ENCODE measurements around the gene COL21A1.

COL21A1 gene

GRCh38 chr6:56143796-56144195 is 103.6 kb downstream of the COL21A1 start:
- CTCF ChIA-PET = interaction anchor here (0.6 to 0.7 kb wide), 2 partner anchors 12 to 119 kb away, joined by 3 read pairs; no protein-coding TSS in a partner anchor
- no peak overlapping the region for H3K27ac ChIP-seq (ENCODE audit: extremely low read depth, low read depth, low read length)

DNA sequence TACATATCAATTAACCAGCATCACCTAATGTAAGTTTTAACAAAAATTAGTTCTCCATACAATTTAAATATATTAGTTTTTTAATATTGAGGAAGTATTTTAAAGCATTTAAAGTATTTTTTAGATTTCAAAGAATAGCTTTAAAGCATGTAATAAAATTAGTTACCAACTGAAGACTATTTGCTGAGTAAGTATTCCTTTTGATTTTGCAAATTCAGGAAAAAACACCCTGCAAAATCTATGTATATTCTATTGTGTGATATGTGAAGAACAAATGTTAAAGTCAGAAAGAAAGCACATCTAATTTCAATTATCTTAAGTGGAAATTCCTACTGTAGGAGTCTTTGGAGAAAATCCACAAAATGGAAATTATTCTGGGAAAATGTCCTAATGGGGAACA is 107.3 kb downstream of the COL21A1 start:
- TF ChIP-seq ZNF391 (tag by site-specific recombination; IDR thresholded peaks at IDR 0.05; ENCODE audit: borderline replicate concordance, low read depth) = no peak
- Histone ChIP-seq H3K27ac (ENCODE audit: extremely low read depth, low read depth, low read length) (no peak overlapping the region), H3K36me3 (ENCODE audit: control insufficient read depth in 2 of 2, insufficient read depth in 1 of 2, low read length in 2 of 2) (no peaks in the 10 kb centered on the region), H3K9me3 (ENCODE audit: control insufficient read depth, insufficient read depth, low read depth, low read length) (no peaks in the 10 kb centered on the region; the same call in 1 of the 2 replicates), H3K4me1 (ENCODE audit: control insufficient read depth, insufficient read depth, low read length) (no peaks in the 10 kb centered on the region), H3K4me3 (ENCODE audit: low read depth, low read length) (no peak overlapping the region)
- POLR2A ChIA-PET = no interaction called here
- CTCF ChIA-PET = no interaction called here

More at GRCh38 chr6:56143796-56144195, 103.6 kb downstream of the COL21A1 start:
- Histone ChIP-seq H3K36me3 (ENCODE audit: control insufficient read depth in 2 of 2, insufficient read depth in 1 of 2, low read length in 2 of 2) (no peaks in the 10 kb centered on the region), H3K9me3 (ENCODE audit: control insufficient read depth, insufficient read depth, low read depth, low read length) (no peaks in the 10 kb centered on the region; the same call in 1 of the 2 replicates), H3K4me1 (ENCODE audit: control insufficient read depth, insufficient read depth, low read length) (no peaks in the 10 kb centered on the region), H3K4me3 (ENCODE audit: low read depth, low read length) (no peak overlapping the region)
- TF ChIP-seq SCRT1 (tag by site-specific recombination; IDR thresholded peaks at IDR 0.05; ENCODE audit: borderline replicate concordance) = no peak
- no peak for TF ChIP-seq ZNF354C (tag by site-specific recombination; IDR thresholded peaks at IDR 0.05; ENCODE audit: borderline replicate concordance, low read depth)
- no peak for TF ChIP-seq ZBTB6 (tag by site-specific recombination; IDR thresholded peaks at IDR 0.05)
- no peak for TF ChIP-seq PRDM10 (tag by site-specific recombination; IDR thresholded peaks at IDR 0.05)
- TF ChIP-seq ZNF707 (tag by site-specific recombination; IDR thresholded peaks at IDR 0.05) = no peak
- TF ChIP-seq ZNF174 (tag by site-specific recombination; IDR thresholded peaks at IDR 0.05) = no peak
- no peak for TF ChIP-seq ZNF548 (tag by site-specific recombination; IDR thresholded peaks at IDR 0.05)
- POLR2A ChIA-PET = no interaction called here

DNA sequence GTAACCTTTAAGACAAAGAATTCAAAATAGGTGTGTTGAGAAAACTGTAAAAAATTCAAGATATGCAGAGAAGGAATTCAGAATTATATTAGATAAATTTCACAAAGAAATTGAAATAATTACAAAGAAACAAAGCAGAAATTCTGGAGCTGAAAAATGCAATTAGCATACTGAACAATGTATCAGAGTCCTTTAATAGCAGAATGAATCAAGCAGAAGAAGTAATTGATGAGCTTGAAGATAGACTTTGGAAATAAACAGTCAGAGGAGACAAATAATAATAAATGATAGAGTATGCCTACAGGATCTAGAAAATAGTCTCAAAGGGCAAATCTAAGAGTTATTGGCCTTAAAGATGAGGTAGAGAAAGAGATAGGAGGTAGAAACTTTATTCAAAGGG is 131.7 kb downstream of the COL21A1 start:
- CTCF ChIA-PET = interaction anchor here (0.7 kb wide), 1 partner anchor 10 kb away, joined by 4 read pairs; no protein-coding TSS in a partner anchor
- H3K36me3 ChIP-seq (ENCODE audit: control insufficient read depth in 2 of 2, insufficient read depth in 1 of 2, low read length in 2 of 2) = no peaks in the 10 kb centered on the region
- no peak overlapping the region for H3K4me3 ChIP-seq (ENCODE audit: low read depth, low read length)
- H3K9me3 ChIP-seq (ENCODE audit: control insufficient read depth, insufficient read depth, low read depth, low read length) = no peaks in the 10 kb centered on the region; the same call in 1 of the 2 replicates
- POLR2A ChIA-PET = no interaction called here
- no peak overlapping the region for H3K27ac ChIP-seq (ENCODE audit: extremely low read depth, low read depth, low read length)
- no peaks in the 10 kb centered on the region for H3K4me1 ChIP-seq (ENCODE audit: control insufficient read depth, insufficient read depth, low read length)
- no peak for TF ChIP-seq PRDM10 (tag by site-specific recombination; IDR thresholded peaks at IDR 0.05)
- TF ChIP-seq OVOL3 (tag by site-specific recombination; IDR thresholded peaks at IDR 0.05) = no peak
- no peak for TF ChIP-seq ZNF404 (tag by site-specific recombination; IDR thresholded peaks at IDR 0.05)
- TF ChIP-seq ZFP69B (tag by site-specific recombination; IDR thresholded peaks at IDR 0.05) = no peak
- TF ChIP-seq ZNF426 (tag by site-specific recombination; IDR thresholded peaks at IDR 0.05) = no peak
- TF ChIP-seq, protein P1, sequence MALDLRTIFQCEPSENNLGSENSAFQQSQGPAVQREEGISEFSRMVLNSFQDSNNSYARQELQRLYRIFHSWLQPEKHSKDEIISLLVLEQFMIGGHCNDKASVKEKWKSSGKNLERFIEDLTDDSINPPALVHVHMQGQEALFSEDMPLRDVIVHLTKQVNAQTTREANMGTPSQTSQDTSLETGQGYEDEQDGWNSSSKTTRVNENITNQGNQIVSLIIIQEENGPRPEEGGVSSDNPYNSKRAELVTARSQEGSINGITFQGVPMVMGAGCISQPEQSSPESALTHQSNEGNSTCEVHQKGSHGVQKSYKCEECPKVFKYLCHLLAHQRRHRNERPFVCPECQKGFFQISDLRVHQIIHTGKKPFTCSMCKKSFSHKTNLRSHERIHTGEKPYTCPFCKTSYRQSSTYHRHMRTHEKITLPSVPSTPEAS (tag by site-specific recombination; IDR thresholded peaks at IDR 0.05) = no peak
- TF ChIP-seq PRDM4 (tag by site-specific recombination; IDR thresholded peaks at IDR 0.05) = no peak
- TF ChIP-seq ZNF510 (tag by site-specific recombination; IDR thresholded peaks at IDR 0.05; ENCODE audit: insufficient replicate concordance) = no peak

Data from HEK293 (cell line).